Mammary epithelial cell (primary cell): Measurements from ENCODE around the gene SCAPER.

Experiments used
- CTCF ChIP-seq, 2 donors: IDR thresholded peaks in 1 of 2; conservative IDR thresholded peaks in 1 of 2; 2 replicates each; pipeline ENCODE4 v1.5.1; 2011 to 2012; ENCODE audit warnings: inconsistent platforms in 2 of 2, low read length in 2 of 2, mild to moderate bottlenecking in 2 of 2, control low read depth in 1 of 2, low read depth in 1 of 2; ENCODE audit not compliant: insufficient read depth in 1 of 2; ENCODE audit errors: extremely low read depth in 1 of 2
- EZH2 ChIP-seq: IDR thresholded peaks from 2 replicates; pipeline ENCODE4 v1.6.1; 2012; ENCODE audit warnings: low read length, inconsistent platforms, borderline replicate concordance

GRCh38 chr15:76353903-76354302 is 551.2 kb downstream of the SCAPER start:
- no peak for TF ChIP-seq CTCF (conservative IDR thresholded peaks at IDR 0.05 in 1 of 2, IDR thresholded peaks at IDR 0.05 in 1 of 2; ENCODE audit: extremely low read depth in 1 of 2, insufficient read depth in 1 of 2, low read depth in 1 of 2, low read length in 2 of 2)
- no peak for TF ChIP-seq EZH2
